ENCODE data around the gene TPT1. TPM values are rescaled to one million over a fixed set of nuclear protein-coding genes. Genes with fewer than 3 reads are reported as not detected.

Gene TPT1
- 1,917 to 2,363 TPM (median 2,280 TPM) in 5 replicates for total RNA-seq (2022; extraction: Qiagen RNA extraction; ENCODE audit: low read depth)

DNA sequence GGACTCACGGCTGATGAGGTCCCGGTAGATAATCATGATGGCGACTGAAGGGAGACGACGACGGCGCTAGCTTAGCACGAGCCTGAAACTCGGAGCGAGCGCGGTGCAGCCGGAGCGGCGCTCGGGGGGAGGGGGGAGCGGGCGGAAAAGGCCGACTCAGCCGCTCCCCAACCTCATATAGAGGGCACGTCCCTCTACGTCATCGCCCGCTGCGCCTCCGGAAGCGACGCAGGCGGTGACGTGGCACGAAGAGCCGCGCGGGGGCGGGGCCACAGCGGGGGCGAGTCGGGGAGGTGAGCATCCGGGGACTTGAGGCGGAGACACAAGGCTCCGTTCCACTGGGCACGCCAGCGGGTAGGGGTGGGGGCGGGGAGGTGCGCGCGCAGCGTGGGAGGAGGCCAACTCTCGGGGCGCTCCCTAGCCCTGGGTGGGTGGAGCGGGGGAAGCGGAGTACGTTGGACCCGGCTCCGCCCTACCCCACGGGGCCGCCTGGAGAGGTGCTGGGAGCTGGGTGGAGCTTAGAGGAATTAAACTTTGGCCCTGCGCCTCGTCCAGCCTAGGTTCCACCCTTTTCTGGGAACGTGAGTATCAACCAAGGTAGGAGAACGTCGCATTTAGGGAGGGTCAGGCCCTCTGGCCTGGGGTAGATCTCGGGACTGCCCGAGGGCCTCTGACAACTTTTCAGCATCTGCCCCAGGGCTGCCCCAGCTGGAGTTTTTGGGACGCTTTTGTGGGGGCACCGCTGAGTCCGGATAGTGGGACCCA is at the start of gene TPT1:
Gene TPT1, minus strand, starts transcription at position 150 of the 765 bp plus-strand sequence. Its CDS starts 114 bp downstream, at position 36.

Other genes starting within 250 kb of the TPT1 start
- 20.2 to 24.6 TPM (median 20.8 TPM) in 5 replicates for gene GTF2F2, start 220.7 kb downstream of the TPT1 start, total RNA-seq (2022; extraction: Qiagen RNA extraction; ENCODE audit: low read depth)
- not detected in 5 replicates for gene KCTD4, start 140.1 kb downstream of the TPT1 start, total RNA-seq (2022; extraction: Qiagen RNA extraction; ENCODE audit: low read depth)
- gene SLC25A30, start 77.2 kb upstream of the TPT1 start, total RNA-seq (2022; extraction: Qiagen RNA extraction; ENCODE audit: low read depth) = 8.0 to 10.2 TPM (median 8.3 TPM) in 5 replicates
- 11.1 to 15.4 TPM (median 14.1 TPM) in 5 replicates for gene COG3, start 123.8 kb upstream of the TPT1 start, total RNA-seq (2022; extraction: Qiagen RNA extraction; ENCODE audit: low read depth)

All from A549 treated with CpdA at 1 μM for 4 hours (cell line).